HG03571 (cell line): ENCODE measurements around the gene IL17RB.

ENCODE experiments used
- ATAC-seq: cut with Tn5 transposase; IDR thresholded peaks from one replicate; pipeline ENCODE4 v1.9.1; 2021; ENCODE audit not compliant: unreplicated experiment

Gene IL17RB

GRCh38 chr3:53902067-53902466, 55.7 kb downstream of the IL17RB start:
- ATAC-seq: no peak

DNA sequence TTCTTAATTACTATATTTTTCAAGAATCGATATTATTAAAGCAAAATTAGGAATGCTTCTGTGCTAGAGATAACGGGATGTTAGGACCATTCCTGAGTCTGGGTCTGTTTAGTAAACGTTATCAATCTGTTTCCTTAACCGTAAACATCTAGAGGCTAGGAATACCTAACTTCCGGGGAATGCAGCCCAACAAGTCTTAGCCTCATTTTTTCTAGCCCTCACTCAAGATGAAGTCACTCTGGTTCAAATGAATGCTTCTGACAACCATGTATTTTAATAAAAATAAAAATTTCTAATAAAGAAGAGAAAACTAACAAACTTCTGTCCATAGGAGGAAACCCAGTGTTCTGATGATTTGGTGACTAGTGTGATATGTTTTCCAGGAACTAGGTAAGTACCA, 56.3 kb downstream of the IL17RB start:
- ATAC-seq: no peak

DNA sequence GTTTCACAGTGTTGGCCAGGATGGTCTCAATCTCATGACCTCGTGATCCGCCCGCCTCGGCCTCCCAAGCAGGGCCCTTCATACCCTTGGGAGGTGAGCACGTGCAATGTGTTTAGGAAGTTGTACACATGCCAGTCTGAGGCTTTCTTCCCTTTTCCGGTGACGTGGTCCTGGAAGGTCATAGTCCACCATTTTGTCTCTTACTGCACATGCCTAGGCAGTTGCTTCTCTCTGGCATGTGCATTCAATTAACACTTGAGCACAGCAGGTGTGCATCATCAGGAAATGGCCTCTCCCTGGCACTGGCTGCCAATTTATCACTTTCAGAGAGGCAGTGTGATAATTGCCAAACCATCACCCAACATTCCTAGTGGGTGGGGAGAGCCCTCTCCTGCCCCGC, 67.0 kb downstream of the IL17RB start:
- no peak for ATAC-seq
